ENCODE measurements around the gene GBP2. TPM values are rescaled to one million over a fixed set of nuclear protein-coding genes. Genes with fewer than 3 reads are reported as not detected.

Gene GBP2
- total and polyA plus RNA-seq, 4 donors: 7.4 to 18.2 (median 14.1) TPM

- Histone ChIP-seq H3K27me3 (ENCODE audit: control insufficient read depth in 4 of 4, insufficient read depth in 4 of 4, low read length in 3 of 4) (no peaks in the 10 kb centered on the region), H3K4me1 (ENCODE audit: control insufficient read depth in 4 of 4, insufficient read depth in 4 of 4, low read length in 3 of 4) (no peaks in the 10 kb centered on the region), H3K36me3 (ENCODE audit: control insufficient read depth in 4 of 4, insufficient read depth in 3 of 4, low read depth in 1 of 4, low read length in 3 of 4) (peaks cover 0 to 19% (median 15%) of the 10 kb centered on the region in 4 donors), H3K9ac (ENCODE audit: low read depth in 1 of 2, low read length in 2 of 2) (no peak overlapping the region), H3K9me3 (ENCODE audit: control insufficient read depth in 4 of 4, low read length in 3 of 4) (no peaks in the 10 kb centered on the region), H3K27ac (ENCODE audit: low read depth in 1 of 2, low read length in 2 of 2) (no peak overlapping the region), H3K4me3 (ENCODE audit: low read depth in 1 of 3, low read length in 3 of 3) (no peak overlapping the region)
- no peak for DNase-seq (ENCODE audit: low spot score)
- 92% methylated on average over 4 of the region's 4 CpGs for WGBS
- TF ChIP-seq HNF4G (IDR thresholded peaks at IDR 0.05) (no peak), FOXA1 (IDR thresholded peaks at IDR 0.05) (no peak), MAX (IDR thresholded peaks at IDR 0.05) (no peak), JUND (IDR thresholded peaks at IDR 0.05) (no peak), FOXA2 (IDR thresholded peaks at IDR 0.05) (no peak), YY1 (IDR thresholded peaks at IDR 0.05) (no peak), HNF4A (conservative IDR thresholded peaks at IDR 0.05) (no peak), ZBTB33 (IDR thresholded peaks at IDR 0.05) (no peak), SP1 (IDR thresholded peaks at IDR 0.05) (no peak), EGR1 (IDR thresholded peaks at IDR 0.05; ENCODE audit: low read depth in 2 of 2) (no peak), GABPA (IDR thresholded peaks at IDR 0.05 in 1 of 2, conservative IDR thresholded peaks at IDR 0.05 in 1 of 2) (no peak), RXRA (IDR thresholded peaks at IDR 0.05) (no peak), RAD21 (IDR thresholded peaks at IDR 0.05) (no peak), ATF3 (IDR thresholded peaks at IDR 0.05) (no peak), CTCF (IDR thresholded peaks at IDR 0.05; ENCODE audit: low read depth, low read length, missing input control) (no peak), REST (IDR thresholded peaks at IDR 0.05) (no peak), TAF1 (conservative IDR thresholded peaks at IDR 0.05) (no peak), NR2F2 (IDR thresholded peaks at IDR 0.05) (no peak)
These were observed 16.2 kb upstream of the GBP2 start for GRCh38 chr1:89142160-89142559.

Measured in liver (tissue), 9 donors.